Mononuclear cell (primary cell): ENCODE measurements around the gene SLC2A13. TPM values are rescaled to one million over a fixed set of nuclear protein-coding genes. Genes with fewer than 3 reads are reported as not detected.
"Not testable (repeated sequence)": the region's sequence is repeated elsewhere in the genome, so short reads cannot be mapped to it uniquely, and the experiment has no call there.

Experiments
- H3K27me3 ChIP-seq: 2 replicates; pipeline ENCODE4 v1.6.0; 2011; ENCODE audit warnings: low read length, control low read depth; ENCODE audit not compliant: insufficient read depth
- H3K4me1 ChIP-seq: 2 replicates; pipeline ENCODE4 v1.5.1; 2011; ENCODE audit warnings: mild to moderate bottlenecking, low read length, control low read depth; ENCODE audit not compliant: insufficient read depth
- H3K4me3 ChIP-seq: 2 replicates; pipeline ENCODE4 v1.5.1; 2011; ENCODE audit warnings: mild to moderate bottlenecking, low read length, moderate library complexity
- H3K9me3 ChIP-seq: 2 replicates; pipeline ENCODE4 v1.5.1; 2011; ENCODE audit warnings: low read depth, mild to moderate bottlenecking, control low read depth, low read length
- total RNA-seq: library from RNA; depleted of rRNA; stranded (reverse); fragments of >200 nt; gene quantifications from one replicate; pipeline ENCODE4 v1.2.3, GENCODE V29; 2012

Gene SLC2A13
- total RNA-seq, 1 donor, result 4.4 TPM

DNA sequence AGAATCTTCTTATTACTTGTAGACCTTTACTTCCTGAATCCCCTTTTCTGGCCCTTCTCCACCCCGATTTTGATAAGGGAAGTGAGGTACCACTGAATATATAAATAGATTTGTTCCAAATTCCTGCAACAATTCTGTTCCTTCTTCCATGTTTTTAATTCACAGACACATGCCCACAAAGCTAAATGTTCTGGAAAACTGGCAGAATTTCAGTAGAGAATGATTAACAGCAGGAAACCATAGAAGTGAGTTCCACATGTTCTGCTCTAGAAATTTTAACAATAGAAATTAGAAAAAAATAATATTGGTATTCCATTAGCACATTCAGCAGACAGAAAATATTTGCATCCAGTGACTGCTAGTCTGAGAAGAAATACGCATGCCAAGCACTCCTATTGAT is 139.6 kb downstream of the SLC2A13 start:
- H3K4me1 ChIP-seq, result no peaks in the 10 kb centered on the region
- H3K4me3 ChIP-seq, result no peak overlapping the region
- no peaks in the 10 kb centered on the region for H3K27me3 ChIP-seq
- H3K9me3 ChIP-seq, result no peaks in the 10 kb centered on the region

DNA sequence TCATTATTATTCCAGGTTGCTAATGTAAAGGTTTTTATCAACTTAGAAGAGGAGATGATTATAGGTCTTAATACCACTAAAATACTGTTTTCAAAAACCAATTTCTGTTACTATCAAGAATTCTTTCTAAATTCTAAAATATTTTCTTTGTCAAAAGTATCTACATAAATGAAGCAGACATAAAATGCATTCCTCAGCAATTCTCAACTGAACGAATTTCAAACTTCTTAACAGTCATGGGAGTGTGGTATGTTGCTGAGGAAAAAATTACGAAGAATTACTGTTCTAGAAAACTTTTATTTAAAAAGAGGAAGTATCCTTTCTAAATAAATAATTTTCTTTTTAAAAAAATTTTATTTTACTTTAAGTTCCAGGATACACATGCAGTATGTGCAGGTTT is 146.4 kb downstream of the SLC2A13 start:
- H3K4me3 ChIP-seq, result no peak overlapping the region
- no peaks in the 10 kb centered on the region for H3K9me3 ChIP-seq
- H3K4me1 ChIP-seq, result no peaks in the 10 kb centered on the region
- H3K27me3 ChIP-seq, result no peaks in the 10 kb centered on the region

- Histone ChIP-seq H3K4me3 (no peak overlapping the region), H3K4me1 (no peaks in the 10 kb centered on the region), H3K9me3 (no peaks in the 10 kb centered on the region), H3K27me3 (no peaks in the 10 kb centered on the region)
Observed at GRCh38 chr12:39959031-39959430, 146.8 kb downstream of the SLC2A13 start.

GRCh38 chr12:39958377-39958776 is 147.5 kb downstream of the SLC2A13 start:
- Histone ChIP-seq H3K4me1 (no peaks in the 10 kb centered on the region), H3K27me3 (no peaks in the 10 kb centered on the region), H3K9me3 (no peaks in the 10 kb centered on the region), H3K4me3 (no peak overlapping the region)

GRCh38 chr12:39956725-39957124 is 149.2 kb downstream of the SLC2A13 start:
- Histone ChIP-seq H3K27me3 (no peaks in the 10 kb centered on the region), H3K9me3 (no peaks in the 10 kb centered on the region), H3K4me1 (no peaks in the 10 kb centered on the region), H3K4me3 (no peak overlapping the region)

DNA sequence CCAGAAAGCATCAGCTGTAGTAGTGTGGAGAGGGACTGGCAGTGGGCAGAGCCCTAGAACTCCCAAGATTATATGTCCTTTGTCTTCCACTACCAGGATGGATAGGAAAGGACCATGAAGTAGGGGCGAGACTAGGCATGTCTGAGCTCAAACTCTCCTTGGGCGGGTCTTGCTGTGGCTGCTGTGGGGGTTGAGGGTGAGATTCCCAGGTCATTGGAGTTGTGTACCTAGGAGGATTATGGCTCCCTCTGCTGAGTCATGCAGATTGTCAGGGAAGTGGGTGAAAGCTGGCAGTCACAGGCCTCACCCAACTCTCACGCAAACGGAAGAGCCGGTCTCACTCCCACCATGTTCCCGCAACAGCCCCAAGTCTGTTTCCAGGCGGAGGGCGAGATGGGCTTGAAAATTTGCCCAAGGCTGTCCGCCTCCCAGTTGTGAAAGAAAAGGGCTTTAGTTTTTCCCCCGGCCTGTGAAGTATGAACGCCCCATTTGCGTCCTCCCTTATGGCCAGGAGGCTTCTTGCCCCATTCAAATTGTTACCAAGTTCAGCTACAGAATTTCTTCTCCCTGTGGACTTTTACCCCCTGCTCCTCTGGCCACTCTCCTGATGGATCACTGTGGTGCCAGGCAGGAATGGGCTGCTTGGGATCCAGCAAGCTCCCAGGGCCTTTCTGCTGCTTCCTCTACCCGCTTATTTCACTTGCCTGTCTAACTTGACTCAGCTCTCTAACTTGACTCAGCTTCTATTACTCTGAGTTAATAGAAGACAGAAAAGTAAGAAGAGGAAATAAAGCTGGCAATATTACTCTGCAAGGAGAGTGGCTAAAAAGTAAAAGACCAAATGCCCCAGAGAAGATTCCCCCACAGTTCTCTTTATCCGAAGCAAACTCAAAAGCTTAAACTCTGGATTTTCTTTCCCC is 159.3 kb downstream of the SLC2A13 start:
- Histone ChIP-seq H3K27me3 (no peaks in the 10 kb centered on the region), H3K9me3 (no peaks in the 10 kb centered on the region), H3K4me3 (no peak overlapping the region), H3K4me1 (no peaks in the 10 kb centered on the region)

- no peak overlapping the region for H3K4me3 ChIP-seq
- H3K4me1 ChIP-seq, result no peaks in the 10 kb centered on the region
- no peaks in the 10 kb centered on the region for H3K27me3 ChIP-seq
Observed at GRCh38 chr12:39937119-39937518, 168.8 kb downstream of the SLC2A13 start.

GRCh38 chr12:39935839-39936238 is 170.0 kb downstream of the SLC2A13 start:
- Histone ChIP-seq H3K9me3 (no peaks in the 10 kb centered on the region), H3K27me3 (no peaks in the 10 kb centered on the region), H3K4me1 (no peaks in the 10 kb centered on the region), H3K4me3 (no peak overlapping the region)

More at GRCh38 chr12:39937119-39937518, 168.8 kb downstream of the SLC2A13 start:
- no peaks in the 10 kb centered on the region for H3K9me3 ChIP-seq

DNA sequence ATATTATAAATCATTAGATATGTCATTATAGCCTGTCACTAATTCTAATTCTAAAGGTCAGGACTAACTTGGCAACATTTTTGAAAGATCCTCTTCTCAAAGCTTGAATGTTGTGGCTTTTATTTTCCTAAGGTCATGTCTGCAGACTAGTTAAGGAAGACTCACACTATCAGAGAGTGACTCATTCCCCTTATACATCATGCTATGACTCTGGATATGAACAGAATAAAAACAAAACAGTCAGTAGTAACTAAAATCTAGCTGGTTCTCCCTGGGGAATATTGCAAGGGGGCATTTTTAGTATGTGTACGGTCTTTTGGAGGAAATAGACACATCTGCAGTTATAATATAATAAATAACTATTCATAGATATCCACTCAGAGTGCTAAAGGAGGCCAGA is 170.6 kb downstream of the SLC2A13 start:
- H3K27me3 ChIP-seq, result no peaks in the 10 kb centered on the region
- no peaks in the 10 kb centered on the region for H3K4me1 ChIP-seq
- no peaks in the 10 kb centered on the region for H3K9me3 ChIP-seq
- H3K4me3 ChIP-seq, result no peak overlapping the region

DNA sequence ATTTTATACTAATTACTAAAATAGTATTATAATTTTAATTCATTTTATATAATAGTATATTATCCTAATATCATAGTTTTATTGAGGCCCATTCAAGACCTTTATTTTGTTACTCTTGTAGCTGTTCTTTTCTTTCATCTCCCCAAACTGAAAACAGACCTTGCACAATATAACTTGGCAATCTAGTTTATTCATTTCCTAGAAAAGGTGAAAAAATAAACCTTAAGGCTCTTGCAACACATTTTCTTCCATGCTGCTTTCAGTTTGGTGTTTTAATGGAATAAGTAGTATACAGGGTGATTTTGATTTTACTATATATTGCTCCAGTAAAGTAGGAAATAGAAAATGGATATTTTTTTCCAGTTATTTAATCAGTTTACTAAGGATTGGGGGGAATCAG is 174.0 kb downstream of the SLC2A13 start:
- no peak overlapping the region for H3K4me3 ChIP-seq
- no peaks in the 10 kb centered on the region for H3K9me3 ChIP-seq
- no peaks in the 10 kb centered on the region for H3K4me1 ChIP-seq
- H3K27me3 ChIP-seq, result no peaks in the 10 kb centered on the region

DNA sequence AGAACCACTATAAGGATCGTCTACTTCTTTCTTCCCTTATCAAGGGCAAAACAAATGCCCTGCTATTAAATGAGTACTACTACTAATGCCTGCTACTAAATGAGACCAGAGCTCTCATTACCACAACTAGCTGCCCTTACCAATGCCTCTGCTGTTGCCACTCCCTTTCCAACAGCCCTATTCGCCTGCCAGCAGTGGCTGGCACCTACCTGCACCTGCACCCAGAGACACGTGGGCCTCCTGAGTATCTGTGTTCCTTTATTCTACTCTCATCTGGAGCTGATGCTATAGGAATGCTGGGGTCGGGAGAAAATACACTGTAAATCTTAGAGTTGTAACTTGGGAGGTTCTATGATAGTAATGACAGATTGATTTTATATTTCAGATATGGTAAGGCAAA is 174.7 kb downstream of the SLC2A13 start:
- no peaks in the 10 kb centered on the region for H3K9me3 ChIP-seq
- no peaks in the 10 kb centered on the region for H3K4me1 ChIP-seq
- no peak overlapping the region for H3K4me3 ChIP-seq
- no peaks in the 10 kb centered on the region for H3K27me3 ChIP-seq

DNA sequence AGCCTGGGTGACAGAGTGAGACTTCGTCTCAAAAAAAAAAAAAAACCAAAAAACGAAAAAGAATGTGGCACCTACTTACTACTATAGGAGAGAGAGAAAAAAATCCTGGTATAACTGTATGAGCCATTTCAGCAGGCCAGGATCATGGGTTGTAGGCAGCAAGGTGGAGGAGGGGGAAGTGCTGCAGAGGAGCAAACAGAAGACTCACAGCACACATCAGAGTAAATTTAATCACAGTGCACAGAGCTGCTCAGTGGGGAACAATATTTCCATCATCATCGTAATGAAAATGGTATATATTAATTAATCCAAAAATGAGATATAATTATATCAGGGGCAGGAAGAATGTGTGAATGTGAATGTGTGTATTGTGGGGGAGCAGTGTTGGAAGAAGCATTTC is 175.8 kb downstream of the SLC2A13 start:
- no peaks in the 10 kb centered on the region for H3K27me3 ChIP-seq
- no peaks in the 10 kb centered on the region for H3K4me1 ChIP-seq
- H3K4me3 ChIP-seq, result no peak overlapping the region
- no peaks in the 10 kb centered on the region for H3K9me3 ChIP-seq

- Histone ChIP-seq H3K4me1 (no peaks in the 10 kb centered on the region), H3K27me3 (no peaks in the 10 kb centered on the region), H3K9me3 (no peaks in the 10 kb centered on the region), H3K4me3 (no peak overlapping the region)
Observed at GRCh38 chr12:39928181-39928899, 177.5 kb downstream of the SLC2A13 start.

DNA sequence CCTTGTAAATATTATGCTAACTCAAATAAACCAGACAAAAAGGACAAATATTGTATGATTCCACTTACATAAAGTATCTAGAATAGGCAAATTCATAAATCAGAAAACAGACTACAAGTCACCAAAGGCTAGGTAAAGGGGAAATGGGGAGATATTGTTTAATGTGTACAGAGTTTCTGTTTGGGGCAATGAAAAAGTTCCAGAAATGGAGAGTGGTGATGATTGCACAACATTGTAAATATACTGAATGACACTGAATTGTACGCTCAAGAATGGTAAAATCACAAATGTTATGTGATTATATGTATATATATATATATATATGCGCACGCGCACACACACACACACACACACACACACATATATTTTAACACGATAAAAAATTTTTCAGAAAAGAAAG is 182.5 kb downstream of the SLC2A13 start:
- H3K27me3 ChIP-seq, result no peaks in the 10 kb centered on the region
- H3K4me3 ChIP-seq, result no peak overlapping the region
- H3K9me3 ChIP-seq, result no peaks in the 10 kb centered on the region
- no peaks in the 10 kb centered on the region for H3K4me1 ChIP-seq

DNA sequence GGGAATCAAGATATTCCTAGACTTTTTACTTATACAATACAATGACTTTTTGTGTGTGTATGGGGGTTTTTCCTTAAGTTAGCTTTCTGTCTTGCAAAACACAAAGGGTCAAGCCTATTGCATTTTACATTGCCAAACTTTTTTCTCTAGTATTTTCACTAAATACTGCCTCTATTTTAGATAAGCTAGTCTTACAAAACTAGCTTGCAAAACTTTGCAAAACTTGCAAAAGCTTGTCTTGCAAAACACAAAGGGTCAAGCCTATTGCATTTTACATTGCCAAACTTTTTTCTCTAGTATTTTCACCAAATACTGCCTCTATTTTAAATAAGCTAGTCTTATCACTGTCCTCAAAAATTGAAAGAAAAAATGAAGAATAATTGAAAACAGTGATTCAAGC is 183.3 kb downstream of the SLC2A13 start:
- H3K4me3 ChIP-seq, H3K27me3 ChIP-seq, H3K4me1 ChIP-seq, H3K9me3 ChIP-seq: not testable (repeated sequence)
